Common myeloid progenitor, CD34-positive (primary cell): Measurements from ENCODE around the gene TAAR9.

Source experiments
- CTCF ChIA-PET: fragments of 350-600 bp; sonication (Branson Sonifier 250); formaldehyde crosslinking; loops from one replicate; lab custom pipeline; 2021; ENCODE audit warnings: antibody characterized with exemption; lab: Charles Lee
- POLR2A ChIA-PET: fragments of 350-600 bp; sonication (Branson Sonifier 250); formaldehyde crosslinking; loops from one replicate; lab custom pipeline; 2021; ENCODE audit warnings: antibody characterized with exemption; lab: Charles Lee
- DNase-seq, 3 donors: peaks; one replicate each; pipeline versions ENCODE4 v3.0.0 to v3.0.0-alpha.2; 2013
- H3K27ac ChIP-seq, 2 experiments: 1 replicate in 1 of 2; 2 replicates in 1 of 2; pipeline ENCODE4 v1.7.0; 2013; ENCODE audit warnings: inconsistent platforms in 2 of 2, low read length in 2 of 2, mild to moderate bottlenecking in 2 of 2, low read depth in 1 of 2, moderate library complexity in 1 of 2; ENCODE audit not compliant: severe bottlenecking in 2 of 2, insufficient read depth in 1 of 2, poor library complexity in 1 of 2
- H3K27me3 ChIP-seq, 5 experiments: replicated peaks in 2 of 5; 1 replicate in 3 of 5; 2 replicates in 2 of 5; pipeline versions ENCODE4 v1.6.1 to v1.7.0; 2013; ENCODE audit warnings: low read length in 4 of 5, mild to moderate bottlenecking in 2 of 5, moderate library complexity in 2 of 5, inconsistent platforms in 1 of 5; ENCODE audit not compliant: insufficient read depth in 5 of 5, control insufficient read depth in 4 of 5
- H3K36me3 ChIP-seq, 4 experiments: 1 replicate in 2 of 4; 2 replicates in 2 of 4; pipeline versions ENCODE4 v1.6.1 to v1.7.0; 2013; ENCODE audit warnings: low read length in 3 of 4, control low read depth in 1 of 4, mild to moderate bottlenecking in 1 of 4; ENCODE audit not compliant: control insufficient read depth in 4 of 4, insufficient read depth in 4 of 4
- H3K4me1 ChIP-seq, 4 experiments: 1 replicate in 3 of 4; 2 replicates in 1 of 4; pipeline versions ENCODE4 v1.6.1 to v1.7.1; 2013; ENCODE audit warnings: low read length in 3 of 4, mild to moderate bottlenecking in 3 of 4, control low read depth in 1 of 4, inconsistent platforms in 1 of 4, moderate library complexity in 1 of 4; ENCODE audit not compliant: control insufficient read depth in 4 of 4, insufficient read depth in 4 of 4; ENCODE audit errors: control extremely low read depth in 1 of 4
- H3K4me3 ChIP-seq, 7 experiments: 1 replicate in 4 of 7; 2 replicates in 3 of 7; pipeline versions ENCODE4 v1.5.1 to v1.7.0; 2013; ENCODE audit warnings: mild to moderate bottlenecking in 7 of 7, low read length in 6 of 7, moderate library complexity in 6 of 7, inconsistent platforms in 2 of 7, low read depth in 2 of 7, control low read depth in 1 of 7; ENCODE audit not compliant: insufficient read depth in 4 of 7, control insufficient read depth in 1 of 7; ENCODE audit errors: extremely low read depth in 1 of 7
- H3K9me3 ChIP-seq, 5 experiments: 1 replicate in 4 of 5; 2 replicates in 1 of 5; pipeline versions ENCODE4 v1.6.1 to v1.7.1; 2013; ENCODE audit warnings: low read length in 4 of 5, mild to moderate bottlenecking in 2 of 5, inconsistent platforms in 1 of 5, low read depth in 1 of 5, moderate library complexity in 1 of 5; ENCODE audit not compliant: control insufficient read depth in 4 of 5, insufficient read depth in 2 of 5; ENCODE audit errors: control extremely low read depth in 1 of 5
- WGBS: methylation state at CpG from one replicate; pipeline ENCODE4 v1.1.5; 2013; ENCODE audit not compliant: insufficient coverage; 5-methylcytosine and 5-hydroxymethylcytosine counted together

TAAR9 gene

GRCh38 chr6:132513831-132514545 lies 24.1 kb upstream of the TAAR9 start:
- 56% methylated on average over 1 of the region's 3 CpGs for WGBS
- peaks cover 15 to 28% (median 23%) of the 10 kb centered on the region in 4 experiments for H3K4me1 ChIP-seq
- H3K4me3 ChIP-seq, result peak overlapping the region in 5 of 7 experiments; percentile 77 to 94 (median 90)
- H3K9me3 ChIP-seq, result no peaks in the 10 kb centered on the region
- CTCF ChIA-PET, result interaction anchor here (1.1 to 1.2 kb wide), 2 partner anchors 13 to 16 kb away, joined by 3 to 4 read pairs; no protein-coding TSS in a partner anchor
- POLR2A ChIA-PET, result no interaction called here
- H3K27me3 ChIP-seq, result no peaks in the 10 kb centered on the region
- peak overlapping the region in 1 of 2 experiments; percentile 17 for H3K27ac ChIP-seq
- H3K36me3 ChIP-seq, result no peaks in the 10 kb centered on the region
- peak in 1 of 3 donors; percentile 16 for DNase-seq

DNA sequence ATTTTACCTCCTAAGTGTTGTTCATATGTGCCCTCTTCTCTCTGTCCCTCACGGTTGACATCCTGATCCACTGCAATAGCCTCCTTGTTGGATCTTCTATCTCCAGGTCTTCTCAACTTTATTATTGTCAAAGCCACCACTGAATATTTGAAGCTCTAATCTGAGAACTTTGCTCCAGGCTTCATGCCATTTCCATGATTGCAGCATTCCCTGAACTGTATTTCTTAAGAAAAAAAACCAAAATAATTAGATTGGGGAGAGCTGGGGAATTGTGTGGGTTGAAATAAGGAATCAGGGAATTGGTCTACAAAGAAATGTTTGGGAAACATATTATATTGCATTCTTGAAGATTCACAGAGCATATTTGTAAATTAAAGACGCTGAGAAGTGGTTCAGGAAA lies 22.7 kb upstream of the TAAR9 start:
- Histone ChIP-seq H3K4me3 (no peak overlapping the region), H3K4me1 (peaks cover 15 to 27% (median 20%) of the 10 kb centered on the region in 4 experiments), H3K9me3 (no peaks in the 10 kb centered on the region), H3K27me3 (no peaks in the 10 kb centered on the region), H3K27ac (no peak overlapping the region), H3K36me3 (no peaks in the 10 kb centered on the region)
- CTCF ChIA-PET, result interaction anchor here (0.9 to 3.6 kb wide), 4 partner anchors 8 to 250 kb away, joined by 3 to 18 read pairs (median 4); no protein-coding TSS in a partner anchor
- no peak for DNase-seq
- POLR2A ChIA-PET, result no interaction called here
- WGBS, result 100% methylated on average over 1 of the region's 2 CpGs

DNA sequence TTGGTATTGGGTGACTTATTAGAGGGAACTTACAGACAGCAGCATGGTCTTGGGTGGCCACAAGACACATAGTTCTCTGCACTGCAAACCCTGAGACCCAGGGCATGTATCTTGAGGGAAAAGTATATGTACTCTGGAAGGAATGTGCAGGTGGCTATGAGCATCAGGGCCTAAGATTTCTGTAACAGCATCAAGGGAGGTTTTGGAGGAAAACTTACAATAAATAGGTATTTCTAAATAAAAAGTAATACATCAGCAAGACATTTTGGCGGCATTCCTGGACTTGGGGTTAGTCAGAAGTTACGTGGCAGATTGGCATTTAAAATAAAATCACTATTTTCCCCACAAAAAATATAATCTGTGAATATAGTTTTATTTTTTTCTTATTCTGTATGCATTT lies 17.1 kb upstream of the TAAR9 start:
- ChIA-PET POLR2A (no interaction called here), CTCF (interaction anchor here (0.9 kb wide), 1 partner anchor 35 kb away, joined by 3 read pairs; no protein-coding TSS in a partner anchor)
- DNase-seq, result no peak

DNA sequence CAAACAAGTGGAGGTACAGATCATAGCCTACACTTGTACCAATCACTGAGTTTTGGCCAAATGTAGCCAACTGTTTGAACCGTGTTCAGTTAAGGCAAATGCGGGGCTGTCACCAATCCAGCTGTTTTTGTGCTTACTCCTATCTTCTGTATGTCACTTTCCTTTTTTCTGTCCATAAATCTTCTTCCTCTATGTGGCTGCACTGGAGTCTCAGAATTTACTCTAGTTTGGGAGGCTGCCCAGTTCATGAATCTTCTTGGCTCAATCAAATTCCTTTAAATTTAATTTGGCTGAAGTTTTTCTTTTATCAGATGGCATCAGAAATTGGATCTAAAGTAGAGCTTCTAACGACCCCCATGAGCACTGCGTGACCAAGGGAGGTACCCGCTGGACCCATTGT lies 13.4 kb upstream of the TAAR9 start:
- H3K9me3 ChIP-seq, result no peaks in the 10 kb centered on the region
- H3K27me3 ChIP-seq, result peaks cover 0 to 2% (median 0%) of the 10 kb centered on the region in 5 experiments
- CTCF ChIA-PET, result interaction anchor here (0.9 to 1.3 kb wide), 3 partner anchors 26 to 291 kb away, joined by 3 to 4 read pairs (median 3); no protein-coding TSS in a partner anchor
- H3K36me3 ChIP-seq, result no peaks in the 10 kb centered on the region
- no peak overlapping the region for H3K4me3 ChIP-seq
- H3K4me1 ChIP-seq, result no peaks in the 10 kb centered on the region
- POLR2A ChIA-PET, result no interaction called here
- 100% methylated on average over 4 of the region's 5 CpGs for WGBS
- DNase-seq, result no peak
- H3K27ac ChIP-seq, result no peak overlapping the region

More for the DNA sequence above, 17.1 kb upstream of the TAAR9 start:
- no peaks in the 10 kb centered on the region for H3K9me3 ChIP-seq
- no CpG with 5 or more reads among the region's 2 CpGs for WGBS
- H3K4me1 ChIP-seq, result no peaks in the 10 kb centered on the region
- no peaks in the 10 kb centered on the region for H3K27me3 ChIP-seq
- no peak overlapping the region for H3K27ac ChIP-seq
- H3K36me3 ChIP-seq, result no peaks in the 10 kb centered on the region
- H3K4me3 ChIP-seq, result no peak overlapping the region

DNA sequence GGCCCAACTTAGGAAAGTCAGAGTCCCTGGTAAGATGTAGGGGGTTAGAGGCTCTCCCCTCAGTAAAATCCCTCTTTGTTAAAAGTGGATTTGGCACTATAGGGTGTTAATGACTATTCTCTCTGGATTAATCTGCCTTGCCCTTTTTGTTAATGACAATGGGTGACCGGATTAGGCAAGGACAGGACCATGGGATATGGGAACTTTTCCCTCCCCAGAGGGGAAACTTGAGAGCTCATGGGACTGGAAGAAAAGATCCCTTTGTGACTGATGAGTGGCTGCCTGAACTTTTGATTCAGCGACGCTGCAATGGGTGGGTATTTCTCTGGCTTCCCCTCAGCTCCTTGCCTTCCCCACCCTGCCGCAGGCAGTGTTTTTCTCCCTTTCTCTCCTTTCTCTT lies 12.2 kb upstream of the TAAR9 start:
- no peaks in the 10 kb centered on the region for H3K9me3 ChIP-seq
- H3K4me3 ChIP-seq, result no peak overlapping the region
- H3K4me1 ChIP-seq, result peaks cover 0 to 2% (median 0%) of the 10 kb centered on the region in 4 experiments
- ChIA-PET CTCF (interaction anchor here (1.2 to 3.7 kb wide), 3 partner anchors 9 to 239 kb away, joined by 3 to 18 read pairs (median 7); no protein-coding TSS in a partner anchor), POLR2A (no interaction called here)
- DNase-seq, result no peak
- peaks cover 0 to 2% (median 0%) of the 10 kb centered on the region in 5 experiments for H3K27me3 ChIP-seq
- H3K36me3 ChIP-seq, result no peaks in the 10 kb centered on the region
- no peak overlapping the region for H3K27ac ChIP-seq
- WGBS, result 89% methylated on average over 4 of the region's 4 CpGs

GRCh38 chr6:132526461-132526860 lies 11.6 kb upstream of the TAAR9 start:
- Histone ChIP-seq H3K4me1 (peaks cover 0 to 2% (median 0%) of the 10 kb centered on the region in 4 experiments), H3K4me3 (no peak overlapping the region), H3K27ac (no peak overlapping the region), H3K27me3 (peaks cover 0 to 2% (median 0%) of the 10 kb centered on the region in 5 experiments), H3K9me3 (no peaks in the 10 kb centered on the region), H3K36me3 (no peaks in the 10 kb centered on the region)
- POLR2A ChIA-PET, result no interaction called here
- CTCF ChIA-PET, result interaction anchor here (0.9 to 3.7 kb wide), 4 partner anchors 9 to 272 kb away, joined by 3 to 18 read pairs (median 5); partner anchors contain the start of genes SLC18B1 and STX7
- WGBS, result 100% methylated on average over 1 of the region's 2 CpGs
- DNase-seq, result no peak

GRCh38 chr6:132527791-132528190 lies 10.3 kb upstream of the TAAR9 start:
- ChIA-PET POLR2A (no interaction called here), CTCF (interaction anchor here (0.8 to 3.7 kb wide), 7 partner anchors 11 to 237 kb away, joined by 3 to 18 read pairs (median 3); no protein-coding TSS in a partner anchor)
- no peak overlapping the region for H3K27ac ChIP-seq
- H3K4me3 ChIP-seq, result no peak overlapping the region
- DNase-seq, result no peak
- H3K36me3 ChIP-seq, result no peaks in the 10 kb centered on the region
- WGBS, result 97% methylated on average over 6 of the region's 6 CpGs
- peaks cover 0 to 2% (median 0%) of the 10 kb centered on the region in 5 experiments for H3K27me3 ChIP-seq
- no peaks in the 10 kb centered on the region for H3K9me3 ChIP-seq
- H3K4me1 ChIP-seq, result peaks cover 0 to 2% (median 0%) of the 10 kb centered on the region in 4 experiments
